ENCODE results near the gene NOP56.

DNA sequence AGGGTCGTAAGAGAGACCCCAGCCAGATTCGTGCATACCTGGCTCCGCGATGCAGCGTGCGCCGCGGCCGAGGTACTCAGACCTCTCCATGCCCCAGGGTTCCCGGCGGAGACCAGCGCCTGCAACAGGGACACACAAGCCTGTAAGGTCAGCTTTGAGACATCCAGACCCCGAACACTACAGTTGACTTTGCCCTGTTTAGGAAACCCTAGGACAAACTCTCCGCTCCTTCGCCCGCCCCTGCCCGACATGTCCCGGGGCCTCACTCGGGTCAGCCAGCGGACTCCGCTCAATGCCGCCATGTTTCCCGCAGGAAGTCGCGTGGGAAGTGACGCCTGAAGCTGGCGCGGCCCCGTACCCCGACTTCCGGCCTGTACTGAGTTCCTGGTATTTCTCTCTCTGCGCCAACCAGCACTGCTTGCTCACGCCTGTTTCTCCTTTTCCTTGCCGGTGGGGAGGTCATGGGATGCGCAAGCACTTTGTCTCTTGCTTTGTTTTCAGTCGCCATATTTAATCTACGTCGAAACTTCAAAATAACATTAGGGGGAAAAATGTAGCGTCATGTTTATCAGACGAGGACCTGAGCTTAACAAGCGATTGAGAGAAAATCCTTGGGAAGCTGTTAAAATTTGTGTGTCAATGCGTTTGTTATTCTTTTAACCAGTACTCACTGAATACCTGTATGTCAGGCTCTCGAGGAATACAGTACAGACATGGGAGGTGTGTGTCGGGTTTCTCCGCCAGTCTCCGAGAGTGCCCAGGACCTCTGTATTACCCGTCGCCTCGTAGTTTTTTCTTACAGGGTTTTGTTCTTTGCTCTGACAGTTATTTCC, 11.7 kb downstream of the NOP56 start, which contains the start of gene IDH3B:
- TF ChIP-seq, protein P1, sequence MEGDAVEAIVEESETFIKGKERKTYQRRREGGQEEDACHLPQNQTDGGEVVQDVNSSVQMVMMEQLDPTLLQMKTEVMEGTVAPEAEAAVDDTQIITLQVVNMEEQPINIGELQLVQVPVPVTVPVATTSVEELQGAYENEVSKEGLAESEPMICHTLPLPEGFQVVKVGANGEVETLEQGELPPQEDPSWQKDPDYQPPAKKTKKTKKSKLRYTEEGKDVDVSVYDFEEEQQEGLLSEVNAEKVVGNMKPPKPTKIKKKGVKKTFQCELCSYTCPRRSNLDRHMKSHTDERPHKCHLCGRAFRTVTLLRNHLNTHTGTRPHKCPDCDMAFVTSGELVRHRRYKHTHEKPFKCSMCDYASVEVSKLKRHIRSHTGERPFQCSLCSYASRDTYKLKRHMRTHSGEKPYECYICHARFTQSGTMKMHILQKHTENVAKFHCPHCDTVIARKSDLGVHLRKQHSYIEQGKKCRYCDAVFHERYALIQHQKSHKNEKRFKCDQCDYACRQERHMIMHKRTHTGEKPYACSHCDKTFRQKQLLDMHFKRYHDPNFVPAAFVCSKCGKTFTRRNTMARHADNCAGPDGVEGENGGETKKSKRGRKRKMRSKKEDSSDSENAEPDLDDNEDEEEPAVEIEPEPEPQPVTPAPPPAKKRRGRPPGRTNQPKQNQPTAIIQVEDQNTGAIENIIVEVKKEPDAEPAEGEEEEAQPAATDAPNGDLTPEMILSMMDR (IDR thresholded peaks at IDR 0.05), result no peak
- TF ChIP-seq POLR2A (IDR thresholded peaks at IDR 0.05), result peak; percentile 92
